GM18517 (cell line): ENCODE results near the gene URGCP.
A peak's percentile ranks its signal among the peaks of the same experiment; 100 is the strongest.
"Not testable (repeated sequence)": the region's sequence is repeated elsewhere in the genome, so short reads cannot be mapped to it uniquely, and the experiment has no call there.

Experiments
- ATAC-seq: cut with Tn5 transposase; IDR thresholded peaks from one replicate; pipeline ENCODE4 v1.9.1; 2021; ENCODE audit warnings: mild to moderate bottlenecking, moderate library complexity; ENCODE audit not compliant: unreplicated experiment

Gene URGCP

GRCh38 chr7:43915907-43916306 is 9.5 kb upstream of the URGCP start:
- ATAC-seq, result no peak

DNA sequence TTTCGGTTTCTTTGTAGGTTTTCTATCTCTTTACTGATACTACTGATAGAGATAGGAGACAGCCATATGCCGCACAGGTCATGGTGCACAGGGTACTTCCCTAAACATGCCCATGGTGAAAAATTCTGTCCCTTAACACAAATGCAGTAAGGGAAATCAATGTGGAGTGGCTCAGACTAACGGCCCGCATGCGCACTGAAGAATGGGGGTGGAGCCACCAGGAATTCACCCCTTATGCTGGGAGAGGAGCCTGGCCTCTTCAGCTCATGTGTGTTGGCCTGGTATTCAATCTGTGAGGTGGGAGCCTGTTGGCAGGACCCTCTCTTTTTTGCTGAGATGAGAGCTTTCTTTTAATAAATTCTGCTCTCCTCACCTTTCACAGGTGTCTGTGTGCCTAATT is 8.4 kb upstream of the URGCP start:
- no peak for ATAC-seq

DNA sequence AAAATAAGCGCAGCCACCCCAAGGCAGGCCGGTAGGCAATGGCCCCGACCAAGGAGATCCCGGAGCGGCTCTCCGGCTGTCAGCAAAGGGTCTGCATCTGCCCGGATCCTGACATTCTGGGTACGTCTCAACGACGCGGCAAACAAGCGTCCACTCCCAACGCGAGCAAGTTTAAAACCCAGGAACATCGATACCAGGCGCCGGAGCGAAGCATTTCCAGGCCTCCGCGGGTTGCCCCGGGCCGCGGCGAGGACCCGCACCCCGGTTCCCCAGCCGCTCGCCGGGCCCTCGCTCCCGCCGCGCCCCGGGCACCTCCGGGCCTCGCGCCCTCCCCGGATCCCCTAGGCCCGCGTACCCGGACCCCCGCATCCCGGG is 453 bp downstream of the URGCP start:
- peak; percentile 29 for ATAC-seq

DNA sequence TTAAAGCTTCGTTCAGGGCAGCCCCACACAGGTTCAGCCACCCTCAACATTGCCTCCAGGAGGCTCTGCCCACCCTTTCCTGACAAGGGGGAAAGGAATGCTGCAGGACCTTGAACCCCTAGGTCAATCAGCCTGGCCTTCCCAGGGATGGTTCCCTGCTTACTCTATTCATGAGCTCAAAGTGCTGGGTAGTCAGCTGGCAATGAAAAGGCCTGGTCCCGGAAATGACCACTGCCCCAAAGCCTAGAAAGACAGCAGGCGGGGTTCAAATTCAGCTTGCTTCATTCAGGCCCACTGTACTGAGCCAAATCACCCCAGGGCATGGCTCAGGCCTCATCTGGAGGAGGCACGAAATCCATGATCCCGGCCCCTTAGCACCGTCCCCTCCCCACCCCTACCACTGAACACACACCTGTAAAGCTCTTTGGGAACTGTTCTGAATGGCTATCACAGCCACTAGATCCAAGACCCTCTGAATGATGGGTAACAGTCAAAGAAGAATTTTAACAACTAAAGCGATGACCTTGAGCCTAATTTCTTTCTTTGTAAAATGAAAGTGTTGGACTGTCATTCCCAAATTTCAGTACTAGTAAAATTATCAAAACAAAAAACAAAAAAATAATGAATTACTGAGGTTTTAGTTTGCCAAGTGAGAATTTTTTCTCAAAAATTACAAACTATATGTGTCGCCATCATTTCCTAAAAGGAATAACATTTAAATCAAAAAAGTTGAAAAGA is 1.0 kb downstream of the URGCP start:
- ATAC-seq, result no peak

DNA sequence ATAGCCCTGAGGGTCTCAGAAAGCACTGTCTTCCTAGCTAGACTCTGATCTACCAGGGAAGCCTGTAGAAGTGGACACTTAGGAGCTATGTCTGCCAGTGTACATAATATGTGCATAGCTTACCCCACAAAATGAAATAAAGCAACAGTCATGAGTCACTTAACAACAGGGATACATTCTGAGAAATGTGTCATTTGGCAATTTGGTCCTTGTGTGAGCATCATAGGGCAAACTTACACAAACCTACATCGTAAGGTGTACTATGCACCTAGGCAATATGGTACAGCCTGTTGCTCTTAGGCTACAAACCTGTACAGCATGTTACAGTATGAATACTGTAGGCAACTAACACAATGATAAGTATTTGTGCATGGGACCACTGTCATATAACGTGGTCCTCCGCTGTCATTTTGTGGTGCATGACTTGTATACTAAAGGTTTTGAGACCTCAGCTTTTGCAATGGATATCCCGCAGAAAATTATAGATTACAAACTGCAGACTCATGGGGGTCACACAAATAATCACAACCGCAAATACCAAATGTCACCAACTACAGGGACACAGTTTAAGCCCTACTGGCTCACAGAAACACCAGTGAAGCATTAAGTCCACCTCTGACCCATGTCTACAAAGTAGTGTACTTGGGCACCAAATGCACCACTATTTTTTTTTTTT is 1.7 kb downstream of the URGCP start:
- no peak for ATAC-seq

- no peak for ATAC-seq
Measured at GRCh38 chr7:43902542-43903054, 3.8 kb downstream of the URGCP start.

DNA sequence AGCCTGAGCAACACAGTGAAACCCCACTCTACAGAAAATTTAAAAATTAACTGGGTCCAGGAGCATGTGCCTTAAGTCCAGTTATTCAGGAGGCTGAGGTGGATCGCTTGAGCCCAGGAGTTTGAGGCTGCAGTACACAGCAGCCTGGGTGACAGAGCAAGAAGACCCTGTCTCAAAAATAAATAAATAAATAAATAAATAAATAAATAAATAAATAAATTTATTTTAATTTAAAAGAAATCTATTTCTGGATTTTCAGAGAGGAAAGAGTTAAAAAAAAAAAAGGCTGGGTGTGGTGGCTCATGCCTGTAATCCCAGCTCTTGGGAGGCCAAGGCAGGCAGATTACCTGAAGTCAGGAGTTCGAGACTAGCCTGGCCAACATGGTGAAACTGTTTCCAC is 7.8 kb downstream of the URGCP start:
- not testable (repeated sequence) for ATAC-seq

DNA sequence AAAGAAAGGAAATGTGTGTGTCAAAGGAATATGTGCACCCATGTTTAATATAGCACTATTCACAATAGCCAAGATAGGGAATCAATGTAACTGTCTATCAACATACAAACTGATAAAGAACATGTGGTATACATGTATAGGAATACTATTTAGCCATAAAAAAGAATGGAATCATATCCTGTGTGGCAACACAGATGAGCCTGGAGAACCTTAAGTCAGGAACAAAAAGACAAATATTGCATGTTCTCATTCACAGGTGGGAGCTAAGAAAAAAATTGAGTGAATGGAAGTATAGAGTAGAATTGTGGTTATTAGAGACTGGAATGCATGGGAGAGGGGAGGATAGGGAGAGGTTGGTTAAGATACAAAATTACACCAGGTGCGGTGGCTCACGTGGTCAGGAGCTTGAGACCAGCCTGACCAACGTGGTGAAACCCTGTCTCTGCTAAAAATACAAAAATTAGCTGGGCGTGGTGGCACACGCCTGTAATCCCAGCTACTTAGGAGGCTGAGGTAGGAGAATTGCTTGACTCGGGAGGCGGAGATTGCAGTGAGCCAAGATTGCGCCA is 10.5 kb downstream of the URGCP start:
- no peak for ATAC-seq

GRCh38 chr7:43891069-43891955 is 15.1 kb downstream of the URGCP start:
- no peak for ATAC-seq

GRCh38 chr7:43890468-43890867 is 15.9 kb downstream of the URGCP start:
- no peak for ATAC-seq

- ATAC-seq, result no peak
Measured at GRCh38 chr7:43888993-43889945, 17.1 kb downstream of the URGCP start.

GRCh38 chr7:43884617-43885016 is 21.8 kb downstream of the URGCP start:
- ATAC-seq, result no peak

- no peak for ATAC-seq
Measured at GRCh38 chr7:43884209-43884608, 22.2 kb downstream of the URGCP start.

- no peak for ATAC-seq
Measured at GRCh38 chr7:43880596-43880995, 25.8 kb downstream of the URGCP start.

GRCh38 chr7:43879477-43879876 is 26.9 kb downstream of the URGCP start:
- no peak for ATAC-seq

- no peak for ATAC-seq
Measured at GRCh38 chr7:43878867-43879266, 27.5 kb downstream of the URGCP start.

- no peak for ATAC-seq
Measured at GRCh38 chr7:43877968-43878864, 28.2 kb downstream of the URGCP start.

DNA sequence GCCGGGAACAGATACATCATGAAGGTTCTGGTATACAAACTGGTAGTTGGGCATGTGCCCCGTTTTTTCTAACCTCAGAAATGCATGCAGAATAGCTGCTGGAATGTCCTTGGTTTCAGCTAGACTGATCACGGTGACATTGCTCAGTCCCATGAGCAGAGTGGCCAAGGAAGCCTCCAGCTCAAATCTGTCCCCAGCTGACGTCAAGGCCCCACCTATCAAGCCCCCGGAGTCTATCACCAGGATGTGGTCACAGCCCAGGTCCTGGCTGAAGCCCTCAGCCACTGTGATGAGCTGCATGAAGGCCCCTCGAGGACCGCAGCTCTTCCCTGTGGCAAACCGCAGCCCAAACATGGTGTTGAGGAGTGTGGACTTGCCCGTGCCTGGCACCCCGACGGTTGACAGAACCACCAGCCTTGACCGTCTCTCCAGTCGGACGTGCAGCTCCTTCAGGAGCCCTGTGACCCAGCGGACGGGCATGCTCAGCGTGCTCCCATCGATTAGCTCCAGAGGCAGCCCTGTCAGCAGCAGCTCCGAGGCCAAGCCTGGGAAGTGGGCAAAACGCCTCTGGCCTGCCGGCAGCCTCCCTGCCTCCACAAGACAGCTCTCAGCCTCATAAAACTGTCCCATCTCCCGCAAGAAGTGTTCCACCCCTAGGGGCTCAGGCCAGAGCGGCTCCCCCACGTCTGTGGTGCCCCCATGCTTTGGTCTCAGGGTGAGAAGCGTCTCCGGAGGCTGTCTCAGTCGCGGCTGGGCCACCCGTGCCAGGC is 29.2 kb downstream of the URGCP start:
- no peak for ATAC-seq
